ENCODE results near the gene PHF12.

- TF ChIP-seq CTCF (IDR thresholded peaks at IDR 0.05) (no peak), POLR2AphosphoS5 (IDR thresholded peaks at IDR 0.05; ENCODE audit: low read depth, low read length) (no peak), TCF7L2 (IDR thresholded peaks at IDR 0.05; ENCODE audit: low read depth, low read length) (no peak), REST (IDR thresholded peaks at IDR 0.05; ENCODE audit: insufficient read depth in 1 of 2, low read depth in 2 of 2, low read length in 1 of 2) (no peak), SIN3A (IDR thresholded peaks at IDR 0.05; ENCODE audit: borderline replicate concordance, insufficient read depth, low read depth, low read length) (no peak)
Measured at GRCh38 chr17:28929787-28930186, 21.5 kb downstream of the PHF12 start.
